HG03575 (cell line): ENCODE data around the gene CLDN25.

ENCODE experiments used
- ATAC-seq: cut with Tn5 transposase; IDR thresholded peaks from one replicate; pipeline ENCODE4 v1.9.1; 2021; ENCODE audit not compliant: unreplicated experiment, insufficient number of reproducible peaks, low FRiP score; ENCODE audit errors: extremely low read depth

The CLDN25 gene

DNA sequence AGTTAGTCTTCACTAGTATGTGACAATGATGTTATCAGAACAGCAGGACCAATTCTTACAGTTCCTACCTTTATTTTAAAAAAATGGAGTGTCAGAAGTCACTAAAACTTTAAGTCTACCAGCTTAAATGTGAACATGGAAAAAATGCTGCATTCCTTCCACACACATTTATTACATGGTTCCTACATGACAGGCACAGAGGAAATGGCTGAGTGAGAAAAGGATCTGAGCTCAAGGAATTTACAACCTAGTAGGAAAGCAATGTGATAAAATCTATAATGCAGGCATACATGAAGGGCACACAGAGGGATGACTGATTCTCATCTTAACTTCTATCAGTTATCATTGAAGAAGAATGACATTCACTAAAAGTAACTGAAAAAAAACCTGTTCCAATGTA, 23.0 kb downstream of the CLDN25 start:
- ATAC-seq: no peak

DNA sequence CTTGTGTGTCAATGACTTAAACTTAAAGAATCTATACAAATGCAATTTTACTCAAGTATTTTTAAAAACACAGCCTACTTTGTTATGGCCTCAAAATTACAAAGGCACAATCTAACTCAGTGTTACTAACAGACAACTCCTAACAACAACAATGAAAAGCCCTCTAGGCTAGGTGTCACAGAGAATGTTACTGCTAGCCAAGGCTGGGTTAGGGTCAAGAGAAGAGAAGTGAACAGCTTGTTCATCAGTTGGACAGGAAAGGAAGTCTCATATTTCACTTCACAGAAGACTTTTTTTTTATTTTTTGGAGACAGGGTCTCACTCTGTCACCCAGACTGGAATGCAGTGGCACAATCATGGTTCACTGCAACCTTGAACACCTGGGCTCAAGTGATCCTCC, 26.0 kb downstream of the CLDN25 start:
- ATAC-seq: no peak

DNA sequence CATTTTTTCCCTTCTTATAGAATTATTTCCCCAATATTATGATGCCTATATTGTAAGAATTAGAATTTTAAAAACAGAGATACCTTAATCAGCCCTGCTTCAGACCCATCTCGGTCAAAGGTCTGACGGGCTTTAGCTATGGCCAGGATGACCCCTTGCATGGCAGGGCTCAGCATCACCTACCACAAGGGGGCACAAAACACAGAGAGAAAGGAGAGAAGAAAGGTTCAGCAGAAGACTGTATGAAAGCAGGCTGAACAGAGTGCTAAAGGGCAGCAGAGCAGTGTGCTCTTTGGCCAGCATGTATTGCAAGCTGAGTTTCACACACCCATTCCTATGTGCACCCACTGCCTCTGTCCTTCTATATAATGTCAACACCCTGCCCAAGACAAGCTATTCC, 26.8 kb downstream of the CLDN25 start:
- ATAC-seq: no peak

DNA sequence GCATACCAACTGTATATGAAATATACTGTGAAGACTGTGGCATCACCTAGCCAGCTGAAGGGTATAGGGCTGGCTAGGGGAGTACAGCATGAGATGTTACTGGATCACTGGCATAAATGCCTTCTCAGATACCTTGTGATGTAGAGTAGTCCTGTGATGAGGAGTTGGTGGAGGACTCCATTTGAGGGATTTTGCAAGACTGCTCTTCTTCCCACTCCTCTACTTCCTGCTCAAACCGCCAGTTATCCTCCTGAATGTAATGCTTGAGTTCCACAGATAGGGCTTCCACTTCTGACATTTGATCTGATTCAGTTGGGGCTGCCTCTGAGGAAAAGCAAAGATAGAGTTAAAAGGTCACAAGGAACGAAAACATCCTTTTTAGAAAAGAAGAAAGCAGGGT, 29.3 kb downstream of the CLDN25 start:
- no peak for ATAC-seq

DNA sequence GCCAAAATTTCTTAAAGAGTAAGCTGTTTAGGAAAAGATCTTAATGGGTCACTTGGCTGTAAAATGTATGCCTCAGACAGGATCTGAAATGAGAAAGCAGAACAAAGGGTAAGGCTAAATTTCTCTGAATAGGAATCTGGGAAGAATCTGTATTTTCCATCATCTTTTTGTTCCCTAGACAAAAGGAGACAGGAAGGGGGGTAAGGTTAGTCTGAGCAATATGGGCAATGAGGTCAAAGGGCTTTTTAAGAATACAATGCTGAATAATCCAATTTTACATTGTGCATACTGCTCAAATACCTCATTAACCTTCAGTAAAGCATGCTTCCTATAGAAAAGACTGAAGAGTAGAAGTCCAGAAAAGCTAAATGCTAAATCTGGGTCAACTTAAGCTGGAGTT, 34.6 kb downstream of the CLDN25 start:
- ATAC-seq: no peak

DNA sequence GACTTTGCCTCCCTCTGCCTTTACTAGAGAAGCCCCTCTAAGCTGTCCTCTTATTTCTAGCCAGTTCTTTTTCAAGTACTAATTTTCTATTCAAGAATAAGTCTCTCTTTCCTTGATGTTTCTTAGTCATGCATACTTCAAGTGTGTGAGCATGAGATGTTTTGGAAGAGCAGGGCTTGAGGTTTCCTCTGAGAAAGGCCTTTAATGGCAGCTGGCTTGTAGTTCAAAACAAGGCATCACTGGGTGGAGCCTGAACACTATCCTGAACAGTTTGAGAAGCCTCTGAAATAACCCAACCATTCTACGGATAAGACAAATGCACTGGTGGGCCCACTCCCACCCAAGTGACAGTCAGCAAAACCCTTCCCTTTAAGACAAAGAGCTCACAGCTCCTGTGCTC, 37.6 kb downstream of the CLDN25 start:
- no peak for ATAC-seq

DNA sequence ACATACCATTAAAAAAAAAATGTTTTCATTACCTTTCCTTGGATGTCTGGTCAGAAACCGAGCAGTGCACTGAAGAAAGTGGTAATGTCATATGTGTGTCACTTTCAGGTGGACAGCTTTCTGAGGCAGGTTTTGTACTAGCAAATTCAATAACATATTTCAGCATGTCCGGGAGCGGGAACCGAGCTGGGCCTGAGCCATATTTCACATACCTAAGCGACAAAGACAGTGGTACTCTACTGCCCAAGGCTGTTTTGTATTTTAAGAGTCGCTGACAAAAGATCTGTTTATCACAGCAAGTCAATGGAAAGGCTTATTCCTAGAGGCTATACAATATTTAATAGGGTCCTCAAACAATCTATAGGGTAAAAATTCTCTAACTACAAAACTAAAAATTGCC, 38.0 kb downstream of the CLDN25 start:
- ATAC-seq: no peak

DNA sequence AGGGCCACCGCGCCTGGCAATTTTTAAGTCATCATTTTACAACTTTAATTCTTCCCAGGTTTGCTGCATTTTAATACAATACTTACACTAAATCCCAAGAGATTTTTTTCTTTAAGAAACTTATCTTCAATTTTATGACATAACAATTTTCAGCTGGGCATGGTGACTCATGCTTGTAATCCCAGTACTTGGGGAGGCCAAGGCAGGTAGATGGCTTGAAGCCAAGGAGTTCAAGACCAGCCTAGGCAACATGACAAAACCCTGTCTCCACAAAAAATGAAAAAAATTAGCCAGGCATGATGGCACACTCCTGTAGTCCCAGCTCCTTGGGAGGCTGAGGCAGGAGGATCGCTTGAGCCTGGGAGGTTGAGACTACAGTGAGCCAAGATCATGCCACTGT, 38.8 kb downstream of the CLDN25 start:
- ATAC-seq: no peak

DNA sequence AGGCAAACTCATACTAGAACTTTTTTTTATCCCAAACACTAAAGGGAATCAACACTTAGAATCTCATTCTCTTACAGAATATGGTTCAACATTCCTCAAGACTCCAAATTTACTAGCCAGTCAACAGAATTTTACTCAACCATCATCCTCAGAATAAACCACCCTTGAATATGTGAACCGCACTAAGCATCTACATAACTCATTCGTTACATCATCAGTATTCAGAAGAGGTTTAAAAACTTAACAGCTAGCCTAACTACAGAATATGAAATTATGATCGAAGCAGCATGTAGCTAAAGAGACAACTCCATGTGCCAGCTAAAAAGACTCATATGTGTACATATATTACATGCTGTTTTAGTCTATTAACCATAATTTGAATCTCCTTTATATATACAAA, 47.9 kb downstream of the CLDN25 start:
- no peak for ATAC-seq

DNA sequence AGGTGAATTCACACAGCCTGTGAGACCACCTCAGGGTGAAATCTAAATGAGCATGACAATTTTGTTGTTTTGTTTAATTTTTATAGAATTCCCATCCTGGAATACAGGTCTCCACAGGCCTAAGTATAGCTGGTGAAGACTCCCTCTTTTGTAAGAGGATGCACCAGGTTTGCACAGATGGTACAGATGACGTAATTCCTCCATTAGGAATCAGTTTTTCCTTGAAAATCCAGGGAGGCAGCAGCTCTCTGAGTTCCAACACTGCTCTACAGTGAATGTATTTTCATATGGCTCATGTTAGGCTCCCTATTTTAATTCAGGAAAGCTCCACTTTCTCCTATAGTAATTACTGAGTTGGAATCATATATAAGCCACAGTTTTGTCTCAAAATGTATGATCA, 48.6 kb downstream of the CLDN25 start:
- ATAC-seq: no peak

DNA sequence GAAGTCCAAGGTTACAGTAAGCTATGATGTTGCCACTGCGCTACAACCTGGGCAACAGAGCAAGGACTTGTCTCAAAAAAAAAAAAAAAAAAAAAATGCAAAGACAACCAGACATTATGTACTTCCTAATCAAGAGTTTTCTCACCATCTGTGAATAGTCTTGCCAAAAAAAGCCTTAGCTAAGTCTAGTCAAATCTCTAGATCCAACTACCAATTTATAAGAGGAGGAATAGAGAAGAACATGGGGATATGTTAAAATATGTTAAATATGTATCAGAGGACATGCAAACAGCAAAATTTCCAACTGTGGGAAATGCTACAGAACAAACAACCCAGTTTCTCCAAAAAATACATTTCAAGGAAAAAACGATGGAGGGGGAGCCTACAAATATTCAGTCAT, 50.2 kb downstream of the CLDN25 start:
- no peak for ATAC-seq
